GM23338 (cell line): ENCODE data around the gene FAM83B. TPM values are rescaled to one million over a fixed set of nuclear protein-coding genes. Genes with fewer than 3 reads are reported as not detected.

ENCODE experiments used
- ATAC-seq: fragments of 200-7000 bp; cut with Tn5 transposase; 3 replicates; pipeline ENCODE4 v1.9.1; 2020
- DNase-seq: peaks from one replicate; pipeline ENCODE4 v3.0.0-alpha.2; 2015; ENCODE audit warnings: low spot score
- H2AFZ ChIP-seq: fragments of 200-600 bp; sonication (generic); 2 replicates; pipeline ENCODE4 v1.8.0; 2016; ENCODE audit warnings: antibody characterized with exemption, mild to moderate bottlenecking, moderate library complexity
- H3F3A ChIP-seq: fragments of 200-600 bp; sonication (generic); replicated peaks from 2 replicates; pipeline ENCODE4 v1.8.0; 2017; ENCODE audit warnings: antibody characterized with exemption, mixed run types, low read depth
- H3K27ac ChIP-seq: fragments of 200-600 bp; sonication (generic); 2 replicates; pipeline ENCODE4 v1.6.1; 2016; ENCODE audit warnings: low read depth
- H3K27me3 ChIP-seq: fragments of 200-600 bp; sonication (generic); 2 replicates; pipeline ENCODE4 v1.8.0; 2016; ENCODE audit warnings: mild to moderate bottlenecking, mixed run types, moderate library complexity; ENCODE audit not compliant: insufficient read depth
- H3K36me3 ChIP-seq: fragments of 200-600 bp; sonication (generic); 2 replicates; pipeline ENCODE4 v1.8.0; 2016; ENCODE audit warnings: mild to moderate bottlenecking; ENCODE audit not compliant: insufficient read depth
- H3K4me1 ChIP-seq: fragments of 200-600 bp; sonication (generic); 2 replicates; pipeline ENCODE4 v1.8.0; 2016; ENCODE audit warnings: mild to moderate bottlenecking, moderate library complexity; ENCODE audit not compliant: insufficient read depth
- H3K4me2 ChIP-seq: fragments of 200-600 bp; sonication (generic); 2 replicates; pipeline ENCODE4 v1.7.1; 2017; ENCODE audit warnings: mixed run types
- H3K4me3 ChIP-seq: fragments of 200-600 bp; sonication (generic); 2 replicates; pipeline ENCODE4 v1.6.1; 2016; ENCODE audit warnings: mixed run types
- H3K79me2 ChIP-seq: fragments of 200-600 bp; sonication (generic); replicated peaks from 2 replicates; pipeline ENCODE4 v1.8.0; 2017; ENCODE audit warnings: mild to moderate bottlenecking; ENCODE audit not compliant: insufficient read depth
- H3K9me2 ChIP-seq: fragments of 200-600 bp; sonication (generic); 2 replicates; pipeline ENCODE4 v1.8.0; 2017; ENCODE audit not compliant: insufficient read depth
- H4K20me1 ChIP-seq: fragments of 200-600 bp; sonication (generic); replicated peaks from 2 replicates; pipeline ENCODE4 v1.8.0; 2017; ENCODE audit warnings: mild to moderate bottlenecking; ENCODE audit not compliant: insufficient read depth
- H3K27ac Mint-ChIP-seq: 2 replicates; pipeline ENCODE4 v1.8.0; 2020; ENCODE audit warnings: inconsistent platforms, mild to moderate bottlenecking, moderate library complexity, mixed read lengths
- H3K27me3 Mint-ChIP-seq: 3 replicates; pipeline ENCODE4 v1.8.0; 2022; ENCODE audit warnings: low read depth, mild to moderate bottlenecking, moderate library complexity, mixed read lengths, inconsistent platforms; ENCODE audit not compliant: insufficient read depth, poor library complexity
- H3K36me3 Mint-ChIP-seq: 3 replicates; pipeline ENCODE4 v1.8.0; 2021; ENCODE audit warnings: low read depth, mild to moderate bottlenecking, inconsistent platforms, moderate library complexity, mixed read lengths
- H3K4me1 Mint-ChIP-seq: 3 replicates; pipeline ENCODE4 v1.8.0; 2020; ENCODE audit warnings: mild to moderate bottlenecking, inconsistent platforms, mixed read lengths
- H3K4me3 Mint-ChIP-seq: 3 replicates; pipeline ENCODE4 v1.8.0; 2021; ENCODE audit warnings: moderate library complexity, mild to moderate bottlenecking, inconsistent platforms, mixed read lengths
- H3K9me3 Mint-ChIP-seq: 3 replicates; pipeline ENCODE4 v1.8.0; 2020; ENCODE audit warnings: moderate library complexity, mild to moderate bottlenecking, inconsistent platforms, mixed read lengths
- CREB1 ChIP-seq: fragments of 250-450 bp; sonication (Bioruptor Pico); IDR thresholded peaks from 2 replicates; pipeline ENCODE4 v1.5.0; 2020; ENCODE audit warnings: low read depth, mild to moderate bottlenecking, moderate library complexity
- ETS1 ChIP-seq: IDR thresholded peaks from 2 replicates; pipeline ENCODE4 v1.6.1; 2016; ENCODE audit warnings: antibody characterized with exemption
- EZH2 ChIP-seq: fragments of 200-600 bp; sonication (generic); IDR thresholded peaks from one replicate; pipeline ENCODE4 v1.8.0; 2017; ENCODE audit warnings: antibody characterized with exemption, mild to moderate bottlenecking, low read depth; ENCODE audit not compliant: unreplicated experiment
- EZH2phosphoT487 ChIP-seq: fragments of 200-600 bp; sonication (generic); IDR thresholded peaks from one replicate; pipeline ENCODE4 v1.8.1; 2018; ENCODE audit warnings: antibody characterized with exemption; ENCODE audit not compliant: unreplicated experiment
- JUNB ChIP-seq: IDR thresholded peaks from one replicate; pipeline ENCODE4 v1.6.1; 2016; ENCODE audit warnings: antibody characterized with exemption; ENCODE audit not compliant: unreplicated experiment
- NANOG ChIP-seq: IDR thresholded peaks from 2 replicates; pipeline ENCODE4 v1.6.1; 2016; ENCODE audit warnings: antibody characterized with exemption, borderline replicate concordance
- POLR2AphosphoS5 ChIP-seq: IDR thresholded peaks from 2 replicates; pipeline ENCODE4 v1.6.1; 2016; ENCODE audit warnings: antibody characterized with exemption, low read depth
- REST ChIP-seq: IDR thresholded peaks from one replicate; pipeline ENCODE4 v1.6.1; 2018; ENCODE audit warnings: antibody characterized with exemption; ENCODE audit not compliant: unreplicated experiment
- ZNF114 ChIP-seq: fragments of 250-450 bp; sonication (Bioruptor Pico); IDR thresholded peaks from 2 replicates; pipeline ENCODE4 v1.5.0; 2020; ENCODE audit warnings: mild to moderate bottlenecking, moderate library complexity
- ZNF331 ChIP-seq: fragments of 250-450 bp; sonication (Bioruptor Pico); IDR thresholded peaks from 2 replicates; pipeline ENCODE4 v1.5.0; 2020; ENCODE audit warnings: low read depth, mild to moderate bottlenecking, moderate library complexity
- ZNF462 ChIP-seq: fragments of 250-450 bp; sonication (Bioruptor Pico); IDR thresholded peaks from 2 replicates; pipeline ENCODE4 v1.5.0; 2020; ENCODE audit warnings: mild to moderate bottlenecking, moderate library complexity
- polyA plus RNA-seq: library from polyadenylated mRNA; unstranded; fragments of >200 nt; fragmentation: Nextera tagmentation; extraction: Ambion mirVana; gene quantifications from 2 replicates; pipeline ENCODE4 v1.2.1, GENCODE V29; 2016
- total RNA-seq: library from RNA; depleted of rRNA; stranded (reverse); fragments of >200 nt; shearing (Covaris generic); gene quantifications from 2 replicates; pipeline ENCODE4 v1.2.3, GENCODE V29; 2014

The FAM83B gene
- total and polyA plus RNA-seq, 2 experiments from 2014 or later, result 1.4 to 7.7 TPM

- TF ChIP-seq REST, result no peak
Measured at GRCh38 chr6:54865091-54865631, 18.6 kb downstream of the FAM83B start (continued).

- H3K4me3 ChIP-seq, result no peak overlapping the region
- no peak for ATAC-seq
- TF ChIP-seq EZH2, result no peak
- TF ChIP-seq POLR2AphosphoS5, result no peak
- no peak for TF ChIP-seq REST
- no peak for TF ChIP-seq JUNB
- TF ChIP-seq NANOG, result no peak
- no peak for TF ChIP-seq ZNF331 (CRISPR knock-in tag)
- TF ChIP-seq ZNF462, result no peak
- no peak for TF ChIP-seq EZH2phosphoT487
- TF ChIP-seq ZNF114 (CRISPR knock-in tag), result no peak
- TF ChIP-seq CREB1 (CRISPR knock-in tag), result no peak
- no peak for TF ChIP-seq ETS1
Measured at GRCh38 chr6:54868556-54868955, 22.0 kb downstream of the FAM83B start.

More at GRCh38 chr6:54868556-54868955, 22.0 kb downstream of the FAM83B start:
- Mint-ChIP-seq H3K27ac (no peak overlapping the region), H3K9me3 (no peaks in the 10 kb centered on the region), H3K27me3 (no peaks in the 10 kb centered on the region), H3K4me3 (no peak overlapping the region), H3K36me3 (no peaks in the 10 kb centered on the region), H3K4me1 (peaks cover 3% of the 10 kb centered on the region; the same call in 2 of the 3 replicates)
- no peak overlapping the region for H3K4me2 ChIP-seq
- no peaks in the 10 kb centered on the region for H3K27me3 ChIP-seq
- H3F3A ChIP-seq, result no peaks in the 10 kb centered on the region
- peaks cover 3% of the 10 kb centered on the region; the same call in 1 of the 2 replicates for H3K4me1 ChIP-seq
- no peak for DNase-seq
- no peaks in the 10 kb centered on the region for H4K20me1 ChIP-seq
- no peak overlapping the region for H3K27ac ChIP-seq
- H2AFZ ChIP-seq, result no peak overlapping the region
- H3K79me2 ChIP-seq, result no peaks in the 10 kb centered on the region
- no peaks in the 10 kb centered on the region for H3K9me2 ChIP-seq
- no peaks in the 10 kb centered on the region for H3K36me3 ChIP-seq
